H9 (cell line): ENCODE data around the gene STOML3. TPM values are rescaled to one million over a fixed set of nuclear protein-coding genes. Genes with fewer than 3 reads are reported as not detected.

ENCODE experiments used
- DNase-seq: peaks from one replicate; pipeline ENCODE4 v3.0.0-alpha.2; 2017
- H2AFZ ChIP-seq: one replicate; pipeline ENCODE4 v1.6.1; 2013; ENCODE audit warnings: mild to moderate bottlenecking, low read length, control low read depth, moderate library complexity
- H2AK5ac ChIP-seq: 2 replicates; pipeline ENCODE4 v1.6.1; 2013; ENCODE audit warnings: low read length, control low read depth, mixed read lengths; ENCODE audit not compliant: insufficient read length
- H2BK120ac ChIP-seq: one replicate; pipeline ENCODE4 v1.6.1; 2013; ENCODE audit warnings: low read depth, mild to moderate bottlenecking, low read length, control low read depth, inconsistent platforms; ENCODE audit not compliant: poor library complexity, severe bottlenecking
- H2BK12ac ChIP-seq: 2 replicates; pipeline ENCODE4 v1.6.1; 2013; ENCODE audit warnings: low read length, control low read depth, mixed read lengths, low read depth; ENCODE audit not compliant: insufficient read length
- H2BK15ac ChIP-seq: 2 replicates; pipeline ENCODE4 v1.6.1; 2013; ENCODE audit warnings: low read depth, low read length, control low read depth
- H2BK20ac ChIP-seq: one replicate; pipeline ENCODE4 v1.6.1; 2013; ENCODE audit warnings: low read depth, mild to moderate bottlenecking, low read length, control low read depth, inconsistent platforms; ENCODE audit not compliant: poor library complexity, severe bottlenecking
- H2BK5ac ChIP-seq: 2 replicates; pipeline ENCODE4 v1.6.1; 2013; ENCODE audit warnings: low read length, control low read depth, mixed read lengths; ENCODE audit not compliant: insufficient read length
- H3K14ac ChIP-seq: 2 replicates; pipeline ENCODE4 v1.6.1; 2013; ENCODE audit warnings: low read length, control low read depth; ENCODE audit not compliant: insufficient read depth
- H3K18ac ChIP-seq: 2 replicates; pipeline ENCODE4 v1.6.1; 2013; ENCODE audit warnings: low read depth, mild to moderate bottlenecking, mixed read lengths, low read length, control low read depth; ENCODE audit not compliant: insufficient read length
- H3K23ac ChIP-seq: 2 replicates; pipeline ENCODE4 v1.6.1; 2013; ENCODE audit warnings: low read length, control low read depth, mixed read lengths, low read depth; ENCODE audit not compliant: insufficient read length
- H3K23me2 ChIP-seq: 2 replicates; pipeline ENCODE4 v1.6.1; 2013; ENCODE audit warnings: low read depth, mild to moderate bottlenecking, mixed read lengths, low read length, control low read depth; ENCODE audit not compliant: insufficient read length, poor library complexity, severe bottlenecking
- H3K27ac ChIP-seq: 2 replicates; pipeline ENCODE4 v1.5.1; 2013; ENCODE audit warnings: low read length, control low read depth, mixed read lengths, low read depth; ENCODE audit not compliant: insufficient read length
- H3K27me3 ChIP-seq: 2 replicates; pipeline ENCODE4 v1.6.1; 2013; ENCODE audit warnings: low read length, control low read depth, inconsistent platforms; ENCODE audit not compliant: insufficient read depth
- H3K4ac ChIP-seq: 2 replicates; pipeline ENCODE4 v1.6.1; 2013; ENCODE audit warnings: low read depth, mild to moderate bottlenecking, control low read depth, inconsistent platforms, low read length, moderate library complexity
- H3K4me1 ChIP-seq: 2 replicates; pipeline ENCODE4 v1.6.1; 2013; ENCODE audit warnings: low read length, control low read depth, inconsistent platforms; ENCODE audit not compliant: insufficient read depth
- H3K4me2 ChIP-seq: 2 replicates; pipeline ENCODE4 v1.6.1; 2013; ENCODE audit warnings: low read length, control low read depth, mixed read lengths; ENCODE audit not compliant: insufficient read length, insufficient read depth
- H3K56ac ChIP-seq: 2 replicates; pipeline ENCODE4 v1.6.1; 2013; ENCODE audit warnings: low read depth, mild to moderate bottlenecking, mixed read lengths, low read length, control low read depth; ENCODE audit not compliant: insufficient read length
- H3K79me1 ChIP-seq: 2 replicates; pipeline ENCODE4 v1.6.1; 2013; ENCODE audit warnings: low read depth, mild to moderate bottlenecking, moderate library complexity, low read length, control low read depth, inconsistent platforms; ENCODE audit not compliant: insufficient read depth, poor library complexity, severe bottlenecking
- H3K79me2 ChIP-seq: 2 replicates; pipeline ENCODE4 v1.6.1; 2013; ENCODE audit warnings: low read length, control low read depth, inconsistent platforms; ENCODE audit not compliant: insufficient read depth
- H3K9ac ChIP-seq: 2 replicates; pipeline ENCODE4 v1.6.1; 2013; ENCODE audit warnings: low read length, control low read depth, mixed read lengths; ENCODE audit not compliant: insufficient read length; ENCODE audit errors: extremely low read depth
- H3K9me3 ChIP-seq: one replicate; pipeline ENCODE4 v1.6.1; 2013; ENCODE audit warnings: low read depth, low read length, inconsistent platforms; ENCODE audit not compliant: control insufficient read depth
- H3T11ph ChIP-seq: one replicate; pipeline ENCODE4 v1.6.1; 2013; ENCODE audit warnings: mild to moderate bottlenecking, low read length, control low read depth, inconsistent platforms
- H4K20me1 ChIP-seq: one replicate; pipeline ENCODE4 v1.6.1; 2013; ENCODE audit not compliant: control insufficient read depth, insufficient read length, insufficient read depth
- H4K5ac ChIP-seq: 2 replicates; pipeline ENCODE4 v1.6.1; 2013; ENCODE audit warnings: low read depth, mild to moderate bottlenecking, mixed read lengths, low read length, control low read depth; ENCODE audit not compliant: insufficient read length
- H4K8ac ChIP-seq: replicated peaks from 2 replicates; pipeline ENCODE4 v1.6.1; 2013; ENCODE audit warnings: low read length, control low read depth, mixed read lengths, low read depth; ENCODE audit not compliant: insufficient read length
- H4K91ac ChIP-seq: 2 replicates; pipeline ENCODE4 v1.6.1; 2013; ENCODE audit warnings: low read depth, mild to moderate bottlenecking, moderate library complexity, mixed read lengths, low read length, control low read depth; ENCODE audit not compliant: insufficient read length
- H3K27ac Mint-ChIP-seq, 3 experiments: 2 replicates in 2 of 3; 3 replicates in 1 of 3; pipeline ENCODE4 v1.8.0; 2020 to 2021; ENCODE audit warnings: mixed read lengths in 3 of 3, mild to moderate bottlenecking in 1 of 3, moderate library complexity in 1 of 3
- H3K27me3 Mint-ChIP-seq: 2 replicates; pipeline ENCODE4 v1.8.0; 2021; ENCODE audit warnings: low read depth, mild to moderate bottlenecking, moderate library complexity, mixed read lengths
- H3K36me3 Mint-ChIP-seq, 3 experiments: 2 replicates in 2 of 3; 3 replicates in 1 of 3; pipeline ENCODE4 v1.8.0; 2020 to 2021; ENCODE audit warnings: low read depth in 3 of 3, mixed read lengths in 3 of 3; ENCODE audit not compliant: insufficient read depth in 1 of 3
- H3K4me1 Mint-ChIP-seq, 2 experiments: 2 replicates each; pipeline ENCODE4 v1.8.0; 2020; ENCODE audit warnings: mixed read lengths in 2 of 2
- H3K4me3 Mint-ChIP-seq, 2 experiments: 2 replicates in 1 of 2; 3 replicates in 1 of 2; pipeline ENCODE4 v1.8.0; 2020 to 2021; ENCODE audit warnings: mild to moderate bottlenecking in 2 of 2, mixed read lengths in 2 of 2, moderate library complexity in 1 of 2
- H3K9me3 Mint-ChIP-seq, 2 experiments: 2 replicates in 1 of 2; 3 replicates in 1 of 2; pipeline ENCODE4 v1.8.0; 2020; ENCODE audit warnings: mild to moderate bottlenecking in 2 of 2, mixed read lengths in 2 of 2, moderate library complexity in 1 of 2
- WGBS: extraction: QIAGEN DNeasy Blood & Tissue Kit; methylation state at CpG from one replicate; pipeline ENCODE4 v1.1.7; 2013; ENCODE audit warnings: missing lambda C conversion rate, low lambda C conversion rate, mixed read lengths; ENCODE audit not compliant: insufficient read length; ENCODE audit errors: extremely low coverage; 5-methylcytosine and 5-hydroxymethylcytosine counted together
- total RNA-seq: library from RNA; stranded (reverse); gene quantifications from 2 replicates; pipeline ENCODE4 v1.2.1, GENCODE V29; 2021
- TF ChIP-seq, protein P1 (sequence below): fragments of 200-600 bp; sonication (generic); conservative IDR thresholded peaks from 3 replicates; pipeline ENCODE4 v1.8.0; 2021; ENCODE audit warnings: antibody characterized with exemption, mild to moderate bottlenecking

The STOML3 gene
- total RNA-seq, 1 experiment from 2014 or later, result not detected

DNA sequence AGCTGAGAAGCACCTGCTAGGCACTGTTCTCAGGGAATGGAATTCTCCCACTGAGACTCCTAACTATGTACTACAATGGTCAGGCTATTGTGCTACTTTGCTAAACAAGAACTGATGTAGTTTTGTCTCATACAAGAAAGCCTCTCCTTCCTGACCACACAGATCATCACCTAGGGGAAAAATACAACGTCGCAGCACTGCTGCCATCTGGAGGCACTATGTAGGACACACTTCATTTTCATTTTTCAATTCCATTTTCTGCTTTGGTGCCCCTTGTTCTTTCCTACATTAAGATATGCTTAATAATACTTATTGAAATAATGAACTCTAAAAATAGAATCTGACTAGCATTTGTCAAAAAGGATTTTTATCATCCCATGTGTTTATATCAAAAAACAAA, 26.2 kb upstream of the STOML3 start:
- Mint-ChIP-seq H3K27me3 (no peaks in the 10 kb centered on the region), H3K9me3 (no peaks in the 10 kb centered on the region), H3K4me1 (no peaks in the 10 kb centered on the region; a peak in 1 of 4 replicates), H3K4me3 (no peak overlapping the region), H3K27ac (no peak overlapping the region), H3K36me3 (peaks cover 39 to 78% (median 72%) of the 10 kb centered on the region in 3 experiments)
- Histone ChIP-seq H3K79me2 (no peaks in the 10 kb centered on the region), H3K27me3 (no peaks in the 10 kb centered on the region), H3K9ac (no peak overlapping the region), H3K4me2 (no peak overlapping the region), H3T11ph (no peak overlapping the region), H3K27ac (no peak overlapping the region), H4K5ac (no peak overlapping the region), H4K91ac (no peak overlapping the region), H2BK15ac (no peak overlapping the region), H3K9me3 (no peaks in the 10 kb centered on the region), H2BK20ac (no peak overlapping the region), H4K8ac (no peak overlapping the region), H2BK120ac (no peak overlapping the region), H3K56ac (no peak overlapping the region), H3K23me2 (no peaks in the 10 kb centered on the region), H4K20me1 (no peaks in the 10 kb centered on the region), H3K4ac (no peak overlapping the region), H2AFZ (no peak overlapping the region), H2BK5ac (no peak overlapping the region), H2AK5ac (no peak overlapping the region), H3K4me1 (no peaks in the 10 kb centered on the region), H2BK12ac (no peak overlapping the region), H3K23ac (no peak overlapping the region), H3K18ac (no peak overlapping the region), H3K79me1 (peaks cover 4% of the 10 kb centered on the region), H3K14ac (no peak overlapping the region)
- no peak for DNase-seq
- TF ChIP-seq, protein P1, sequence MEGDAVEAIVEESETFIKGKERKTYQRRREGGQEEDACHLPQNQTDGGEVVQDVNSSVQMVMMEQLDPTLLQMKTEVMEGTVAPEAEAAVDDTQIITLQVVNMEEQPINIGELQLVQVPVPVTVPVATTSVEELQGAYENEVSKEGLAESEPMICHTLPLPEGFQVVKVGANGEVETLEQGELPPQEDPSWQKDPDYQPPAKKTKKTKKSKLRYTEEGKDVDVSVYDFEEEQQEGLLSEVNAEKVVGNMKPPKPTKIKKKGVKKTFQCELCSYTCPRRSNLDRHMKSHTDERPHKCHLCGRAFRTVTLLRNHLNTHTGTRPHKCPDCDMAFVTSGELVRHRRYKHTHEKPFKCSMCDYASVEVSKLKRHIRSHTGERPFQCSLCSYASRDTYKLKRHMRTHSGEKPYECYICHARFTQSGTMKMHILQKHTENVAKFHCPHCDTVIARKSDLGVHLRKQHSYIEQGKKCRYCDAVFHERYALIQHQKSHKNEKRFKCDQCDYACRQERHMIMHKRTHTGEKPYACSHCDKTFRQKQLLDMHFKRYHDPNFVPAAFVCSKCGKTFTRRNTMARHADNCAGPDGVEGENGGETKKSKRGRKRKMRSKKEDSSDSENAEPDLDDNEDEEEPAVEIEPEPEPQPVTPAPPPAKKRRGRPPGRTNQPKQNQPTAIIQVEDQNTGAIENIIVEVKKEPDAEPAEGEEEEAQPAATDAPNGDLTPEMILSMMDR, result peak; percentile 70
- WGBS, result no CpG with 5 or more reads among the region's 2 CpGs
